HEK293 (cell line): ENCODE results near the gene KLK15.

Source experiments
- CTCF ChIA-PET: fragments of 350-600 bp; formaldehyde crosslinking; extraction: SDS; loops from one replicate; lab custom pipeline; 2021; ENCODE audit warnings: antibody characterized with exemption; lab: Yijun Ruan, JAX
- POLR2A ChIA-PET: fragments of 300-600 bp; formaldehyde crosslinking; extraction: SDS; loops from one replicate; lab custom pipeline; 2020; ENCODE audit warnings: antibody characterized with exemption, inconsistent platforms; lab: Yijun Ruan, JAX
- H3K27ac ChIP-seq: fragments of 200-500 bp; sonication (Bioruptor generic); 2 replicates; pipeline ENCODE4 v1.5.1; 2014; ENCODE audit warnings: low read depth, low read length, control low read depth, inconsistent platforms; ENCODE audit errors: extremely low read depth
- H3K36me3 ChIP-seq, 2 experiments: fragments of 200-500 bp in 1 of 2; sonication (Bioruptor generic) in 1 of 2; 1 replicate in 1 of 2; 2 replicates in 1 of 2; pipeline ENCODE4 v1.5.1; 2014 to 2017; ENCODE audit warnings: inconsistent platforms in 2 of 2, low read length in 2 of 2; ENCODE audit not compliant: control insufficient read depth in 2 of 2, insufficient read depth in 1 of 2
- H3K4me1 ChIP-seq: fragments of 200-500 bp; sonication (Bioruptor generic); 2 replicates; pipeline ENCODE4 v1.5.1; 2014; ENCODE audit warnings: mild to moderate bottlenecking, low read length, inconsistent platforms; ENCODE audit not compliant: control insufficient read depth, insufficient read depth
- H3K4me3 ChIP-seq: 2 replicates; pipeline ENCODE4 v1.5.1; 2011; ENCODE audit warnings: low read depth, mild to moderate bottlenecking, control low read depth, low read length, moderate library complexity
- H3K9me3 ChIP-seq: fragments of 200-500 bp; sonication (Bioruptor generic); 2 replicates; pipeline ENCODE4 v1.5.1; 2014; ENCODE audit warnings: low read depth, low read length, inconsistent platforms; ENCODE audit not compliant: control insufficient read depth, insufficient read depth
- ELK4 ChIP-seq: IDR thresholded peaks from 2 replicates; pipeline ENCODE4 v1.6.1; 2011; ENCODE audit warnings: mild to moderate bottlenecking, low read depth, low read length, borderline replicate concordance
- GLI4 ChIP-seq: fragments of 450-650 bp; formaldehyde crosslinking; IDR thresholded peaks from 2 replicates; pipeline ENCODE4 v1.5.1; 2016; ENCODE audit warnings: missing biosample characterization, missing genetic modification characterization
- GLIS1 ChIP-seq: fragments of 450-650 bp; formaldehyde crosslinking; IDR thresholded peaks from 2 replicates; pipeline ENCODE4 v1.5.1; 2016; ENCODE audit warnings: missing biosample characterization, missing genetic modification characterization
- HOXC10 ChIP-seq: sonication (generic); formaldehyde crosslinking; IDR thresholded peaks from 2 replicates; pipeline ENCODE4 v1.8.1; 2023; ENCODE audit warnings: mild to moderate bottlenecking, missing genetic modification reagents
- REST ChIP-seq: fragments of 450-650 bp; formaldehyde crosslinking; IDR thresholded peaks from 2 replicates; pipeline ENCODE4 v1.5.1; 2016; ENCODE audit warnings: missing biosample characterization, missing genetic modification characterization
- ZBTB17 ChIP-seq: fragments of 450-650 bp; formaldehyde crosslinking; IDR thresholded peaks from 2 replicates; pipeline ENCODE4 v1.5.1; 2016; ENCODE audit warnings: missing biosample characterization, missing genetic modification characterization
- ZIC2 ChIP-seq: fragments of 450-650 bp; formaldehyde crosslinking; IDR thresholded peaks from 2 replicates; pipeline ENCODE4 v1.5.1; 2016; ENCODE audit warnings: missing biosample characterization, missing genetic modification characterization
- ZNF214 ChIP-seq: fragments of 450-650 bp; formaldehyde crosslinking; IDR thresholded peaks from 2 replicates; pipeline ENCODE4 v1.5.1; 2017; ENCODE audit warnings: missing biosample characterization, mild to moderate bottlenecking, missing genetic modification characterization, borderline replicate concordance
- ZNF324 ChIP-seq: fragments of 450-650 bp; formaldehyde crosslinking; IDR thresholded peaks from 2 replicates; pipeline ENCODE4 v1.5.1; 2016; ENCODE audit warnings: missing biosample characterization, missing genetic modification characterization
- ZNF664 ChIP-seq: fragments of 450-650 bp; formaldehyde crosslinking; IDR thresholded peaks from 2 replicates; pipeline ENCODE4 v1.5.1; 2016; ENCODE audit warnings: missing biosample characterization, missing genetic modification characterization
- ZNF768 ChIP-seq: fragments of 450-650 bp; formaldehyde crosslinking; IDR thresholded peaks from 2 replicates; pipeline ENCODE4 v1.5.1; 2018; ENCODE audit warnings: missing biosample characterization, mild to moderate bottlenecking, missing genetic modification characterization
- ZNF843 ChIP-seq: fragments of 450-650 bp; formaldehyde crosslinking; IDR thresholded peaks from 2 replicates; pipeline ENCODE4 v1.5.1; 2016; ENCODE audit warnings: missing biosample characterization, missing genetic modification characterization
- ZSCAN16 ChIP-seq: fragments of 450-650 bp; formaldehyde crosslinking; IDR thresholded peaks from 2 replicates; pipeline ENCODE4 v1.5.1; 2016; ENCODE audit warnings: missing biosample characterization, missing genetic modification characterization
- TF ChIP-seq, protein P1 (sequence below): fragments of 450-650 bp; formaldehyde crosslinking; IDR thresholded peaks from 2 replicates; pipeline ENCODE4 v1.5.1; 2016; ENCODE audit warnings: missing biosample characterization, missing genetic modification characterization

KLK15 gene

GRCh38 chr19:50869479-50869878, 36.1 kb upstream of the KLK15 start:
- Histone ChIP-seq H3K4me1 (no peaks in the 10 kb centered on the region), H3K36me3 (no peaks in the 10 kb centered on the region), H3K27ac (no peak overlapping the region), H3K4me3 (no peak overlapping the region), H3K9me3 (no peaks in the 10 kb centered on the region)
- TF ChIP-seq ZNF843 (tag by site-specific recombination) (no peak), GLI4 (tag by site-specific recombination) (no peak), ELK4 (no peak), ZNF324 (tag by site-specific recombination) (no peak), ZBTB17 (no peak), ZNF664 (no peak), ZIC2 (tag by site-specific recombination) (no peak)
- TF ChIP-seq, protein P1, sequence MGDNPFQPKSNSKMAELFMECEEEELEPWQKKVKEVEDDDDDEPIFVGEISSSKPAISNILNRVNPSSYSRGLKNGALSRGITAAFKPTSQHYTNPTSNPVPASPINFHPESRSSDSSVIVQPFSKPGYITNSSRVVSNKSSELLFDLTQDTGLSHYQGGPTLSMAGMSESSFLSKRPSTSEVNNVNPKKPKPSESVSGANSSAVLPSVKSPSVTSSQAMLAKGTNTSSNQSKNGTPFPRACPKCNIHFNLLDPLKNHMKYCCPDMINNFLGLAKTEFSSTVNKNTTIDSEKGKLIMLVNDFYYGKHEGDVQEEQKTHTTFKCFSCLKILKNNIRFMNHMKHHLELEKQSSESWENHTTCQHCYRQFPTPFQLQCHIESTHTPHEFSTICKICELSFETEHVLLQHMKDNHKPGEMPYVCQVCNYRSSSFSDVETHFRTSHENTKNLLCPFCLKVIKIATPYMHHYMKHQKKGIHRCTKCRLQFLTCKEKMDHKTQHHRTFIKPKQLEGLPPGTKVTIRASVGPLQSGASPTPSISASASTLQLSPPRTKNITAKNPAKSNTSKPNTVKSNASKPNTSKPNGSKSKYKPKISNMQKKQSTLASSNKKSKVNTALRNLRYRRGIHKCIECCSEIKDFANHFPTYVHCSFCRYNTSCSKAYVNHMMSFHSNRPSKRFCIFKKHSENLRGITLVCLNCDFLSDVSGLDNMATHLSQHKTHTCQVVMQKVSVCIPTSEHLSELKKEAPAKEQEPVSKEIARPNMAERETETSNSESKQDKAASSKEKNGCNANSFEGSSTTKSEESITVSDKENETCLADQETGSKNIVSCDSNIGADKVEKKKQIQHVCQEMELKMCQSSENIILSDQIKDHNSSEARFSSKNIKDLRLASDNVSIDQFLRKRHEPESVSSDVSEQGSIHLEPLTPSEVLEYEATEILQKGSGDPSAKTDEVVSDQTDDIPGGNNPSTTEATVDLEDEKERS (tag by site-specific recombination), result no peak
- CTCF ChIA-PET, result interaction anchor here (0.7 kb wide), 1 partner anchor 334 kb away, joined by 3 read pairs; no protein-coding TSS in a partner anchor
- POLR2A ChIA-PET, result no interaction called here

DNA sequence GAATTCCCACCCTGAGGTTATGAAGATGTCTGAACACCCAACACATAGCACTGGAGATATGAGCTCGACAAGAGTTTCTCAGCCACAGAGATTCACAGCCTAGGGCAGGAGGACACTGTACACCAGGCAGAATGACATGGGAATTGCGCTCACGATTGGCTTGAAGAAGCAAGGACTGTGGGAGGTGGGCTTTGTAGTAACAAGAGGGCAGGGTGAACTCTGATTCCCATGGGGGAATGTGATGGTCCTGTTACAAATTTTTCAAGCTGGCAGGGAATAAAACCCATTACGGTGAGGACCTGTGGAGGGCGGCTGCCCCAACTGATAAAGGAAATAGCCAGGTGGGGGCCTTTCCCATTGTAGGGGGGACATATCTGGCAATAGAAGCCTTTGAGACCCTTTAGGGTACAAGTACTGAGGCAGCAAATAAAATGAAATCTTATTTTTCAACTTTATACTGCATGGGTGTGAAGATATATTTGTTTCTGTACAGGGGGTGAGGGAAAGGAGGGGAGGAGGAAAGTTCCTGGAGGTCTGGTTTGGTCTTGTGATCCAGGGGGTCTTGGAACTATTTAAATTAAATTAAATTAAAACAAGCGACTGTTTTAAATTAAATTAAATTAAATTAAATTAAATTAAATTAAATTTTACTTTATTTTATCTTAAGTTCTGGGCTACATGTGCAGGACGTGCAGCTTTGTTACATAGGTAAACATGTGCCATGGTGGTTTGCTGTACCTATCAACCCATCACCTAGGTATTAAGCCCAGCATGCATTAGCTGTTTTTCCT, 28.3 kb upstream of the KLK15 start:
- Histone ChIP-seq H3K9me3 (no peaks in the 10 kb centered on the region), H3K4me3 (no peak overlapping the region), H3K27ac (no peak overlapping the region), H3K36me3 (no peaks in the 10 kb centered on the region), H3K4me1 (no peaks in the 10 kb centered on the region)
- TF ChIP-seq ZSCAN16 (no peak), HOXC10 (CRISPR knock-in tag) (no peak), GLIS1 (tag by site-specific recombination) (no peak), REST (tag by site-specific recombination) (no peak), ZNF768 (tag by site-specific recombination) (no peak), ZNF214 (no peak), ZNF843 (tag by site-specific recombination) (no peak)
- ChIA-PET CTCF (interaction anchor here (0.6 to 0.8 kb wide), 2 partner anchors 46 to 155 kb away, joined by 3 to 4 read pairs; no protein-coding TSS in a partner anchor), POLR2A (interaction anchor here (1.0 kb wide), 1 partner anchor 57 kb away, joined by 3 read pairs; no protein-coding TSS in a partner anchor)
